SK-N-SH (cell line): ENCODE measurements around the gene MRPL14. TPM values are rescaled to one million over a fixed set of nuclear protein-coding genes. Genes with fewer than 3 reads are reported as not detected.

ENCODE experiments used
- CTCF ChIA-PET: fragments of 300-600, 350-600 bp; formaldehyde crosslinking; extraction: SDS; loops from one replicate; lab custom pipeline; 2021; lab: Yijun Ruan, JAX
- POLR2A ChIA-PET: fragments of 350-600 bp; sonication (Branson Sonifier 250); formaldehyde crosslinking; extraction: SDS; loops from one replicate; lab custom pipeline; 2020; ENCODE audit warnings: antibody characterized with exemption, inconsistent platforms; lab: Yijun Ruan, JAX
- DNase-seq: peaks from one replicate; pipeline ENCODE4 v3.0.0; 2012
- H2AFZ ChIP-seq: fragments of 200-600 bp; sonication (generic); 2 replicates; pipeline ENCODE4 v1.8.1; 2016; ENCODE audit warnings: antibody characterized with exemption, mild to moderate bottlenecking, low read depth
- H3F3A ChIP-seq: fragments of 200-600 bp; sonication (generic); replicated peaks from 2 replicates; pipeline ENCODE3; 2016; ENCODE audit warnings: antibody characterized with exemption, mild to moderate bottlenecking; ENCODE audit not compliant: insufficient read depth
- H3K27ac ChIP-seq, 2 experiments: fragments of 200-500 bp in 1 of 2; fragments of 200-600 bp in 1 of 2; sonication (Bioruptor generic) in 1 of 2; sonication (generic), shearing (Covaris generic) in 1 of 2; 2 replicates each; pipeline versions ENCODE4 v1.5.1 to v1.6.1; 2014 to 2016; ENCODE audit warnings: low read depth in 2 of 2, inconsistent platforms in 1 of 2, low read length in 1 of 2, mild to moderate bottlenecking in 1 of 2, mixed read lengths in 1 of 2
- H3K27me3 ChIP-seq: fragments of 200-600 bp; sonication (generic), shearing (Covaris generic); 2 replicates; pipeline ENCODE4 v1.6.1; 2016; ENCODE audit warnings: mixed run types; ENCODE audit not compliant: insufficient read depth
- H3K36me3 ChIP-seq, 2 experiments: fragments of 200-500 bp in 1 of 2; fragments of 200-600 bp in 1 of 2; sonication (Bioruptor generic) in 1 of 2; sonication (generic) in 1 of 2; replicated peaks in 1 of 2; 2 replicates each; pipeline versions ENCODE3 to v1.5.1; 2014 to 2016; ENCODE audit warnings: low read length in 1 of 2, mild to moderate bottlenecking in 1 of 2; ENCODE audit not compliant: insufficient read depth in 2 of 2, control insufficient read depth in 1 of 2
- H3K4me1 ChIP-seq, 2 experiments: fragments of 200-500 bp in 1 of 2; fragments of 200-600 bp in 1 of 2; sonication (Bioruptor generic) in 1 of 2; sonication (generic), shearing (Covaris generic) in 1 of 2; 2 replicates each; pipeline versions ENCODE4 v1.5.1 to v1.6.1; 2014 to 2016; ENCODE audit warnings: low read depth in 1 of 2, low read length in 1 of 2, mixed run types in 1 of 2; ENCODE audit not compliant: insufficient read depth in 2 of 2, control insufficient read depth in 1 of 2
- H3K4me2 ChIP-seq: fragments of 200-600 bp; sonication (generic), shearing (Covaris generic); 2 replicates; pipeline ENCODE4 v1.6.1; 2017; ENCODE audit warnings: mixed run types
- H3K4me3 ChIP-seq, 2 experiments: fragments of 200-500 bp in 1 of 2; fragments of 200-600 bp in 1 of 2; sonication (Bioruptor generic) in 1 of 2; sonication (generic), shearing (Covaris generic) in 1 of 2; 2 replicates each; pipeline versions ENCODE4 v1.5.1 to v1.8.1; 2014 to 2016; ENCODE audit warnings: low read depth in 2 of 2, inconsistent platforms in 1 of 2, low read length in 1 of 2, mild to moderate bottlenecking in 1 of 2, mixed read lengths in 1 of 2, moderate library complexity in 1 of 2
- H3K79me2 ChIP-seq: fragments of 200-600 bp; sonication (generic); 2 replicates; pipeline ENCODE4 v1.8.1; 2017; ENCODE audit warnings: mild to moderate bottlenecking; ENCODE audit not compliant: insufficient read depth
- H3K9ac ChIP-seq: fragments of 200-600 bp; sonication (generic); 2 replicates; pipeline ENCODE4 v1.6.1; 2017; ENCODE audit warnings: mixed run types
- H3K9me2 ChIP-seq: fragments of 200-600 bp; sonication (generic); 2 replicates; pipeline ENCODE4 v1.6.1; 2017; ENCODE audit warnings: mixed run types
- H3K9me3 ChIP-seq: fragments of 200-600 bp; sonication (generic); 2 replicates; pipeline ENCODE4 v1.6.1; 2017; ENCODE audit warnings: mixed run types, mild to moderate bottlenecking, moderate library complexity
- H4K20me1 ChIP-seq: fragments of 200-600 bp; sonication (generic); 2 replicates; pipeline ENCODE4 v1.6.1; 2017; ENCODE audit warnings: mild to moderate bottlenecking, mixed run types; ENCODE audit not compliant: insufficient read depth
- EZH2phosphoT487 ChIP-seq: fragments of 200-600 bp; sonication (generic); IDR thresholded peaks from 2 replicates; pipeline ENCODE4 v1.6.1; 2017; ENCODE audit warnings: low read depth, mixed run types, mild to moderate bottlenecking, antibody characterized with exemption, moderate library complexity, borderline replicate concordance
- FOSL2 ChIP-seq: IDR thresholded peaks from 2 replicates; pipeline ENCODE4 v1.4.0; 2012; ENCODE audit warnings: low read depth, mild to moderate bottlenecking, moderate library complexity, borderline replicate concordance
- FOXJ3 ChIP-seq: sonication (generic); formaldehyde crosslinking; IDR thresholded peaks from 2 replicates; pipeline ENCODE4 v1.5.1; 2020; ENCODE audit warnings: mild to moderate bottlenecking, missing genetic modification reagents
- FOXM1 ChIP-seq: IDR thresholded peaks from 2 replicates; pipeline ENCODE4 v1.4.0; 2012; ENCODE audit warnings: low read depth, mild to moderate bottlenecking
- GABPA ChIP-seq: IDR thresholded peaks from 2 replicates; pipeline ENCODE4 v1.4.0; 2012; ENCODE audit warnings: low read depth, mild to moderate bottlenecking
- IRF3 ChIP-seq: fragments of 150-350 bp; IDR thresholded peaks from 2 replicates; pipeline ENCODE4 v1.6.1; 2016; ENCODE audit warnings: mild to moderate bottlenecking, low read depth, low read length
- JUND ChIP-seq: IDR thresholded peaks from 2 replicates; pipeline ENCODE4 v1.4.0; 2012
- MAX ChIP-seq: IDR thresholded peaks from 2 replicates; pipeline ENCODE4 v1.4.0; 2012; ENCODE audit warnings: low read depth
- MEF2A ChIP-seq: IDR thresholded peaks from 2 replicates; pipeline ENCODE4 v1.4.0; 2012; ENCODE audit warnings: low read depth, borderline replicate concordance
- MXI1 ChIP-seq: IDR thresholded peaks from 2 replicates; pipeline ENCODE4 v1.6.1; 2012; ENCODE audit warnings: mild to moderate bottlenecking, low read depth, low read length, improper control_type of control experiment
- NFIC ChIP-seq: IDR thresholded peaks from 2 replicates; pipeline ENCODE4 v1.4.0; 2012; ENCODE audit warnings: borderline replicate concordance
- NRF1 ChIP-seq: IDR thresholded peaks from 2 replicates; pipeline ENCODE4 v1.6.1; 2012; ENCODE audit warnings: low read depth, mild to moderate bottlenecking, low read length
- PBX3 ChIP-seq: IDR thresholded peaks from 2 replicates; pipeline ENCODE4; 2012
- POLR2AphosphoS5 ChIP-seq: IDR thresholded peaks from 2 replicates; pipeline ENCODE4 v1.6.1; 2012; ENCODE audit warnings: low read depth, low read length
- RAD21 ChIP-seq: IDR thresholded peaks from 2 replicates; pipeline ENCODE4 v1.6.1; 2012; ENCODE audit warnings: mild to moderate bottlenecking, low read length
- SMC3 ChIP-seq: IDR thresholded peaks from 2 replicates; pipeline ENCODE4 v1.6.1; 2012; ENCODE audit warnings: low read depth, low read length, improper control_type of control experiment
- TAF1 ChIP-seq: IDR thresholded peaks from 2 replicates; pipeline ENCODE4 v1.6.1; 2012; ENCODE audit warnings: low read depth, mild to moderate bottlenecking, low read length, moderate library complexity, borderline replicate concordance
- TCF12 ChIP-seq: IDR thresholded peaks from 2 replicates; pipeline ENCODE4 v1.4.0; 2012
- TEAD4 ChIP-seq: IDR thresholded peaks from 2 replicates; pipeline ENCODE4 v1.4.0; 2012; ENCODE audit warnings: mild to moderate bottlenecking, borderline replicate concordance; ENCODE audit not compliant: insufficient read depth
- USF1 ChIP-seq: IDR thresholded peaks from 2 replicates; pipeline ENCODE4 v1.4.0; 2012; ENCODE audit warnings: low read depth, borderline replicate concordance
- YY1 ChIP-seq: IDR thresholded peaks from 2 replicates; pipeline ENCODE4 v1.4.0; 2012; ENCODE audit warnings: low read depth, mild to moderate bottlenecking
- WGBS: methylation state at CpG from one replicate; pipeline ENCODE4 v1.1.6; 2017; ENCODE audit warnings: low lambda C conversion rate; 5-methylcytosine and 5-hydroxymethylcytosine counted together
- polyA plus RNA-seq, 3 experiments: library from polyadenylated mRNA; depleted of rRNA; stranded (reverse); fragments of >200 nt; gene quantifications; 2 replicates each; pipeline ENCODE4 v1.2.3, GENCODE V29; 2012
- TF ChIP-seq, protein P1 (sequence below): fragments of 200-600 bp; sonication (generic); IDR thresholded peaks from 2 replicates; pipeline ENCODE4 v1.6.1; 2017; ENCODE audit warnings: antibody characterized with exemption, mild to moderate bottlenecking, moderate library complexity
- TF ChIP-seq, protein P2 (sequence below): IDR thresholded peaks from 2 replicates; pipeline ENCODE4 v1.6.1; 2012; ENCODE audit warnings: mild to moderate bottlenecking, low read depth, low read length, moderate library complexity

The MRPL14 gene
- 92.4 and 97.0 TPM in 2 replicates for polyA plus RNA-seq (2012; rRNA removed)
- 72.1 and 86.3 TPM in 2 replicates for polyA plus RNA-seq (2012; cell fraction: cytosol; rRNA removed)
- polyA plus RNA-seq (2012; cell fraction: nucleus; rRNA removed): 39.4 and 45.0 TPM in 2 replicates

DNA sequence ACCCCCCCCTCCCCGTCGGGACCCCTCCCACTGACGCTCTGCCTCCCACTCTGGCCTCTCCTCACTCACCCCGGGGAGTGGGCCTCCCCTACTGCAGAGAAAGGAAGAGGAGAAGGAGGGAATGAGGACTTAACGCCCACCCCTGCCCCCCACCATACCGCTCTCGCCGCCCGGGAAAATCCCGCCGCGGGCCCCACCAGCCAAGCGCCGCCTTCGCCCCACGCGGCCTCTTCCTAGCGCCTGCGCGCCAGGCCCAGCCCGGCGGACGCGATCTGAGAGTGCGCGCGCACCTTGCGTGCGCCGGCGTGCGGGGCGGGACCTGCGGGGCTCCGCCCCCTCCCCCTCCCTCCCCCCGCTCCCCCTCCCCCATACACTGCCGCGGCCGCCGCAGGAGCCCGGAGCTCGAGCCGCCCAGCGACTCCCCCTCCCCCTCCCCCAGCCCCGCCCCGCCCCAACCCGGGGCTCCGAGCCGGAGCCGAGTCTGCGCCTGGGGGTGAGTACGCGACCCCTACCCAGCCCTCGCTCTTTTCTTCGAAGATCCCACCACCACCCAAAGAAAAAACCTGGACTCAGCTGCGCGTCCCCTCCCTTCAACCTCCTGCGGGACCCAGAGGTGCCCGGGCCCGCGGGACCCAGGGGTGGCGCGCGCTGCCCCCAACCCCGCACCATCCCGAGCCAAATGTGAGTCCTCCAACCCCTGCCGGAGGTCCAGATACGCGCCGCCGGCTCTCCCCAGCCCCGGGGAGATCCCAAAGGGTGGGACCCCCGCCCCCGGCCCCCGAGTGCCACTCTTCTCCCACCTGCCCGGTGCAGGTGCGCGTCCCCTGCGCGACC lies at the start of gene MRPL14, which contains the start of gene TMEM63B:
Gene MRPL14, minus strand, starts transcription at position 267 of the 834 bp plus-strand sequence. CDS start 10,841 bp downstream, outside the sequence.
Gene TMEM63B, plus strand, starts transcription at position 369 of the 834 bp plus-strand sequence. CDS start 7,031 bp downstream, outside the sequence.
- peak within 1 kb of the TSS; percentile 58 to 77 for H3K27ac ChIP-seq
- H3K36me3 ChIP-seq: peaks cover 6% of the 10 kb centered on the region in 2 experiments
- under 1% methylated on average over 23 of the region's 80 CpGs for WGBS
- CTCF ChIA-PET: interaction anchor here (1.0 to 2.0 kb wide), 5 partner anchors 17 to 358 kb away, joined by 3 to 7 read pairs (median 3); no protein-coding TSS in a partner anchor
- H3K4me2 ChIP-seq: peak within 1 kb of the TSS; percentile 98
- H3K9me2 ChIP-seq: no peaks in the 10 kb centered on the region
- peak within 1 kb of the TSS; percentile 86; the same call in 1 of the 2 replicates for H2AFZ ChIP-seq
- peak; percentile 100 for DNase-seq
- peaks cover 23 to 34% of the 10 kb centered on the region in 2 experiments; a peak in 3 of 4 replicates for H3K4me1 ChIP-seq
- H3K4me3 ChIP-seq: peak within 1 kb of the TSS; percentile 82 to 92
- POLR2A ChIA-PET: no interaction called here
- H4K20me1 ChIP-seq: peaks cover 42% of the 10 kb centered on the region
- peak within 1 kb of the TSS; percentile 78 for H3K9ac ChIP-seq
- H3K27me3 ChIP-seq: no peaks in the 10 kb centered on the region
- peaks cover 13% of the 10 kb centered on the region for H3F3A ChIP-seq
- no peaks in the 10 kb centered on the region for H3K9me3 ChIP-seq
- peaks cover 88% of the 10 kb centered on the region for H3K79me2 ChIP-seq
- TF ChIP-seq FOXM1 (no peak), RAD21 (no peak), USF1 (no peak), TAF1 (peak; percentile 70), NFIC (no peak), EZH2phosphoT487 (no peak), POLR2AphosphoS5 (peak; percentile 76), TCF12 (no peak), PBX3 (no peak), FOSL2 (no peak), JUND (no peak), FOXJ3 (CRISPR knock-in tag) (no peak), SMC3 (no peak), IRF3 (no peak), MAX (peak; percentile 56), MXI1 (peak; percentile 59; the same call in 1 of the 2 replicates), NRF1 (peak; percentile 94), TEAD4 (no peak), MEF2A (no peak), GABPA (no peak), YY1 (no peak)
- TF ChIP-seq, protein P1, sequence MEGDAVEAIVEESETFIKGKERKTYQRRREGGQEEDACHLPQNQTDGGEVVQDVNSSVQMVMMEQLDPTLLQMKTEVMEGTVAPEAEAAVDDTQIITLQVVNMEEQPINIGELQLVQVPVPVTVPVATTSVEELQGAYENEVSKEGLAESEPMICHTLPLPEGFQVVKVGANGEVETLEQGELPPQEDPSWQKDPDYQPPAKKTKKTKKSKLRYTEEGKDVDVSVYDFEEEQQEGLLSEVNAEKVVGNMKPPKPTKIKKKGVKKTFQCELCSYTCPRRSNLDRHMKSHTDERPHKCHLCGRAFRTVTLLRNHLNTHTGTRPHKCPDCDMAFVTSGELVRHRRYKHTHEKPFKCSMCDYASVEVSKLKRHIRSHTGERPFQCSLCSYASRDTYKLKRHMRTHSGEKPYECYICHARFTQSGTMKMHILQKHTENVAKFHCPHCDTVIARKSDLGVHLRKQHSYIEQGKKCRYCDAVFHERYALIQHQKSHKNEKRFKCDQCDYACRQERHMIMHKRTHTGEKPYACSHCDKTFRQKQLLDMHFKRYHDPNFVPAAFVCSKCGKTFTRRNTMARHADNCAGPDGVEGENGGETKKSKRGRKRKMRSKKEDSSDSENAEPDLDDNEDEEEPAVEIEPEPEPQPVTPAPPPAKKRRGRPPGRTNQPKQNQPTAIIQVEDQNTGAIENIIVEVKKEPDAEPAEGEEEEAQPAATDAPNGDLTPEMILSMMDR: no peak
- TF ChIP-seq, protein P2, sequence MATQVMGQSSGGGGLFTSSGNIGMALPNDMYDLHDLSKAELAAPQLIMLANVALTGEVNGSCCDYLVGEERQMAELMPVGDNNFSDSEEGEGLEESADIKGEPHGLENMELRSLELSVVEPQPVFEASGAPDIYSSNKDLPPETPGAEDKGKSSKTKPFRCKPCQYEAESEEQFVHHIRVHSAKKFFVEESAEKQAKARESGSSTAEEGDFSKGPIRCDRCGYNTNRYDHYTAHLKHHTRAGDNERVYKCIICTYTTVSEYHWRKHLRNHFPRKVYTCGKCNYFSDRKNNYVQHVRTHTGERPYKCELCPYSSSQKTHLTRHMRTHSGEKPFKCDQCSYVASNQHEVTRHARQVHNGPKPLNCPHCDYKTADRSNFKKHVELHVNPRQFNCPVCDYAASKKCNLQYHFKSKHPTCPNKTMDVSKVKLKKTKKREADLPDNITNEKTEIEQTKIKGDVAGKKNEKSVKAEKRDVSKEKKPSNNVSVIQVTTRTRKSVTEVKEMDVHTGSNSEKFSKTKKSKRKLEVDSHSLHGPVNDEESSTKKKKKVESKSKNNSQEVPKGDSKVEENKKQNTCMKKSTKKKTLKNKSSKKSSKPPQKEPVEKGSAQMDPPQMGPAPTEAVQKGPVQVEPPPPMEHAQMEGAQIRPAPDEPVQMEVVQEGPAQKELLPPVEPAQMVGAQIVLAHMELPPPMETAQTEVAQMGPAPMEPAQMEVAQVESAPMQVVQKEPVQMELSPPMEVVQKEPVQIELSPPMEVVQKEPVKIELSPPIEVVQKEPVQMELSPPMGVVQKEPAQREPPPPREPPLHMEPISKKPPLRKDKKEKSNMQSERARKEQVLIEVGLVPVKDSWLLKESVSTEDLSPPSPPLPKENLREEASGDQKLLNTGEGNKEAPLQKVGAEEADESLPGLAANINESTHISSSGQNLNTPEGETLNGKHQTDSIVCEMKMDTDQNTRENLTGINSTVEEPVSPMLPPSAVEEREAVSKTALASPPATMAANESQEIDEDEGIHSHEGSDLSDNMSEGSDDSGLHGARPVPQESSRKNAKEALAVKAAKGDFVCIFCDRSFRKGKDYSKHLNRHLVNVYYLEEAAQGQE: 0 out of 2 replicates have a peak, but pooled peaks have one; percentile 9
